Endothelial cell of umbilical vein (primary cell): ENCODE data around the gene FBXW7.

Experiments
- EZH2 ChIP-seq: IDR thresholded peaks from 2 replicates; pipeline ENCODE4 v1.6.1; 2012; ENCODE audit warnings: borderline replicate concordance, low read depth, mild to moderate bottlenecking, moderate library complexity, low read length, inconsistent platforms; ENCODE audit not compliant: severe bottlenecking
- FOS ChIP-seq: IDR thresholded peaks from 2 replicates; pipeline ENCODE4 v1.6.1; 2011; ENCODE audit warnings: mild to moderate bottlenecking, low read length, moderate library complexity, borderline replicate concordance; ENCODE audit not compliant: insufficient read depth
- MAX ChIP-seq: IDR thresholded peaks from 2 replicates; pipeline ENCODE4 v1.6.1; 2011; ENCODE audit not compliant: insufficient read depth, insufficient read length
- POLR2A ChIP-seq: IDR thresholded peaks from 2 replicates; pipeline ENCODE4 v1.6.1; 2012; ENCODE audit warnings: low read depth, mild to moderate bottlenecking, control low read depth, low read length
- TF ChIP-seq, protein P1 (sequence below), 2 donors: IDR thresholded peaks; 1 replicate in 1 of 2; 2 replicates in 1 of 2; pipeline ENCODE4 v1.5.1; 2011; ENCODE audit warnings: low read length in 2 of 2, mild to moderate bottlenecking in 2 of 2, moderate library complexity in 2 of 2, control low read depth in 1 of 2, inconsistent platforms in 1 of 2, low read depth in 1 of 2; ENCODE audit not compliant: insufficient read depth in 1 of 2; ENCODE audit errors: extremely low read depth in 1 of 2

DNA sequence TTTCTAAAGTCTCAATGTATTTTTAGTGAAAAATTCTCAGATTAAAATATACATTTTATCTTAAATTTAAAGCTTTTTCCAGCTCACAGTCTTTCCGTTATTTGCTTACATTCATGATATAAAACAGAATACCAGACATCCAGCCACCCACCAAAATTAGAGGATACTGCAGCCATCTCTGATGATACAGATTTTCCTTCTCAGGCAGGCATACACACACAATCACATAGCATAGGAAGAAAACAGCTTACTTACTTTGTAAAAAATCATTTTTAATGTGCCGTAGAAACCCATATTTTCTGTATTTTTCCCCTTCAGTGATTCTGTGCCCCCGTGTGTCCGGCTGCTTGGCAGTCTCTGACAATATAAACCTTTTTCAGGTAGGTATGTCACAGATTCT is 183.7 kb downstream of the FBXW7 start:
- TF ChIP-seq FOS (no peak), MAX (no peak), POLR2A (no peak), EZH2 (no peak)
- TF ChIP-seq, protein P1, sequence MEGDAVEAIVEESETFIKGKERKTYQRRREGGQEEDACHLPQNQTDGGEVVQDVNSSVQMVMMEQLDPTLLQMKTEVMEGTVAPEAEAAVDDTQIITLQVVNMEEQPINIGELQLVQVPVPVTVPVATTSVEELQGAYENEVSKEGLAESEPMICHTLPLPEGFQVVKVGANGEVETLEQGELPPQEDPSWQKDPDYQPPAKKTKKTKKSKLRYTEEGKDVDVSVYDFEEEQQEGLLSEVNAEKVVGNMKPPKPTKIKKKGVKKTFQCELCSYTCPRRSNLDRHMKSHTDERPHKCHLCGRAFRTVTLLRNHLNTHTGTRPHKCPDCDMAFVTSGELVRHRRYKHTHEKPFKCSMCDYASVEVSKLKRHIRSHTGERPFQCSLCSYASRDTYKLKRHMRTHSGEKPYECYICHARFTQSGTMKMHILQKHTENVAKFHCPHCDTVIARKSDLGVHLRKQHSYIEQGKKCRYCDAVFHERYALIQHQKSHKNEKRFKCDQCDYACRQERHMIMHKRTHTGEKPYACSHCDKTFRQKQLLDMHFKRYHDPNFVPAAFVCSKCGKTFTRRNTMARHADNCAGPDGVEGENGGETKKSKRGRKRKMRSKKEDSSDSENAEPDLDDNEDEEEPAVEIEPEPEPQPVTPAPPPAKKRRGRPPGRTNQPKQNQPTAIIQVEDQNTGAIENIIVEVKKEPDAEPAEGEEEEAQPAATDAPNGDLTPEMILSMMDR (IDR thresholded peaks at IDR 0.05; ENCODE audit: extremely low read depth in 1 of 2, insufficient read depth in 1 of 2, low read depth in 1 of 2, low read length in 2 of 2) = no peak
